NCI-H748 treated with DMSO at 0.1 percent for 48 hours (cell line): ENCODE data around the gene UGT1A10.

Experiments used
- DNase-seq: peaks from one replicate; lab custom pipeline; 2025; lab: John Stamatoyannopoulos, UW

UGT1A10 gene

GRCh38 chr2:233773854-233774253 is 137.6 kb downstream of the UGT1A10 start:
- no peak for DNase-seq

- DNase-seq = no peak
Observed at GRCh38 chr2:233775414-233775813, 139.2 kb downstream of the UGT1A10 start.

- DNase-seq = no peak
Observed at GRCh38 chr2:233778030-233778429, 141.8 kb downstream of the UGT1A10 start, which contains the start of gene MROH2A. Gene MROH2A, plus strand, starts transcription at chr2:233778330. Its CDS starts 1,029 bp downstream, at chr2:233779359.

GRCh38 chr2:233779722-233780121 is 143.5 kb downstream of the UGT1A10 start:
- DNase-seq = no peak

- no peak for DNase-seq
Observed at GRCh38 chr2:233780771-233781170, 144.5 kb downstream of the UGT1A10 start.

- DNase-seq = no peak
Observed at GRCh38 chr2:233789554-233789953, 153.3 kb downstream of the UGT1A10 start.

GRCh38 chr2:233791151-233791882 is 155.1 kb downstream of the UGT1A10 start:
- DNase-seq = no peak

GRCh38 chr2:233791883-233792329 is 155.7 kb downstream of the UGT1A10 start:
- no peak for DNase-seq

- DNase-seq = no peak
Observed at GRCh38 chr2:233792720-233793119, 156.5 kb downstream of the UGT1A10 start.

- DNase-seq = no peak
Observed at GRCh38 chr2:233793465-233794127, 157.3 kb downstream of the UGT1A10 start.

- DNase-seq = no peak
Observed at GRCh38 chr2:233794128-233794658, 157.9 kb downstream of the UGT1A10 start.

GRCh38 chr2:233795735-233796171 is 159.5 kb downstream of the UGT1A10 start:
- DNase-seq = no peak

GRCh38 chr2:233796254-233796653 is 160.0 kb downstream of the UGT1A10 start:
- no peak for DNase-seq

GRCh38 chr2:233798335-233799086 is 162.3 kb downstream of the UGT1A10 start:
- no peak for DNase-seq

GRCh38 chr2:233799087-233799665 is 162.9 kb downstream of the UGT1A10 start:
- no peak for DNase-seq

- DNase-seq = no peak
Observed at GRCh38 chr2:233799716-233800115, 163.5 kb downstream of the UGT1A10 start.

GRCh38 chr2:233800208-233800607 is 164.0 kb downstream of the UGT1A10 start:
- DNase-seq = no peak

GRCh38 chr2:233801357-233802131 is 165.3 kb downstream of the UGT1A10 start:
- no peak for DNase-seq

GRCh38 chr2:233802132-233802815 is 166.0 kb downstream of the UGT1A10 start:
- no peak for DNase-seq

GRCh38 chr2:233803292-233803911 is 167.2 kb downstream of the UGT1A10 start:
- DNase-seq = no peak
